Duodenal mucosa (tissue), 2 donors: ENCODE measurements around the gene MAP3K5.

Experiments used
- H3K27ac ChIP-seq: one replicate; pipeline ENCODE4 v1.7.0; 2013; ENCODE audit warnings: low read depth, low read length
- H3K27me3 ChIP-seq, 2 donors: one replicate each; pipeline ENCODE4 v1.7.0; 2013; ENCODE audit warnings: low read length in 2 of 2, control low read depth in 1 of 2; ENCODE audit not compliant: insufficient read depth in 2 of 2, control insufficient read depth in 1 of 2
- H3K36me3 ChIP-seq, 2 donors: one replicate each; pipeline ENCODE4 v1.7.0; 2013; ENCODE audit warnings: low read length in 2 of 2, control low read depth in 1 of 2; ENCODE audit not compliant: insufficient read depth in 2 of 2, control insufficient read depth in 1 of 2
- H3K4me1 ChIP-seq, 2 donors: one replicate each; pipeline ENCODE4 v1.7.0; 2013; ENCODE audit warnings: low read length in 2 of 2, control low read depth in 1 of 2; ENCODE audit not compliant: insufficient read depth in 2 of 2, control insufficient read depth in 1 of 2
- H3K4me3 ChIP-seq, 2 donors: one replicate each; pipeline ENCODE4 v1.7.0; 2013; ENCODE audit warnings: low read length in 2 of 2, low read depth in 1 of 2
- H3K9ac ChIP-seq, 2 donors: one replicate each; pipeline ENCODE4 v1.7.0; 2013; ENCODE audit warnings: low read length in 2 of 2, low read depth in 1 of 2
- H3K9me3 ChIP-seq, 2 donors: one replicate each; pipeline ENCODE4 v1.7.0; 2013; ENCODE audit warnings: low read length in 2 of 2, control low read depth in 1 of 2; ENCODE audit not compliant: control insufficient read depth in 1 of 2

The MAP3K5 gene

DNA sequence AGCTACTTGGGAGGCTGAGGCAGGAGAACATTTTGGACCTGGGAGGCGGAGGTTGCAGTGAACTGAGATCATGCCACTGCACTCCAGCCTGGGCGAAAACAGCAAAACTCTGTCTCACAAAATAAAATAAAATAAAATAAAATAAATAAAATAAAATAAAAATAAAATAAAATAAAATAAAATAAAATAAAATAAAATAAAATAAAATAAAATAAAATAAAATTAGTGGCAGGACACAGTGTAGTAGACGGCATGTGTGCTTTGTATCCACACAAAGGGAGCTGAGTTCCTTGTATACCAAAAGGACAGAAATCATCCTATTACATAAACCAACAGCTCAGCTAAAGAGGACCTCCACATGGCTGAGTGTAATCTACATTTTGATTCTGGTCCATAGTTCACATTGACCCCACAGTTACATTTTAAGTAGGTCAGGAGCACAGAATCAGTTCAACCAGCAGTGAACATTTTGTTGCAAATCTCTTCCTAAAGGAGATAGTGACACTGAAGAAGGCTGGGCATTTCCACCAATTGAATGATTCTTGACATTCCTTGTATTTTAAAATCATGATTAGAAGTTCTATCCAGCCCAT is 150.3 kb downstream of the MAP3K5 start:
- no peak overlapping the region for H3K4me3 ChIP-seq
- H3K27me3 ChIP-seq: no peaks in the 10 kb centered on the region
- H3K4me1 ChIP-seq: peaks cover 4 to 12% of the 10 kb centered on the region in 2 donors
- peaks cover 3 to 12% of the 10 kb centered on the region in 2 donors for H3K36me3 ChIP-seq
- H3K9ac ChIP-seq: no peak overlapping the region
- H3K9me3 ChIP-seq: no peaks in the 10 kb centered on the region
- H3K27ac ChIP-seq: no peak overlapping the region

- Histone ChIP-seq H3K27ac (no peak overlapping the region), H3K4me3 (no peak overlapping the region), H3K9ac (no peak overlapping the region), H3K9me3 (no peaks in the 10 kb centered on the region), H3K27me3 (no peaks in the 10 kb centered on the region), H3K4me1 (peaks cover 2 to 6% of the 10 kb centered on the region in 2 donors), H3K36me3 (peaks cover 9 to 15% of the 10 kb centered on the region in 2 donors)
Observed at GRCh38 chr6:136641166-136641565, 151.1 kb downstream of the MAP3K5 start.

GRCh38 chr6:136640132-136640915 is 152.0 kb downstream of the MAP3K5 start:
- Histone ChIP-seq H3K4me1 (peaks cover 2 to 6% of the 10 kb centered on the region in 2 donors), H3K4me3 (no peak overlapping the region), H3K9me3 (no peaks in the 10 kb centered on the region), H3K27ac (no peak overlapping the region), H3K9ac (no peak overlapping the region), H3K36me3 (peaks cover 12 to 15% of the 10 kb centered on the region in 2 donors), H3K27me3 (no peaks in the 10 kb centered on the region)

- H3K27me3 ChIP-seq: no peaks in the 10 kb centered on the region
- no peaks in the 10 kb centered on the region for H3K9me3 ChIP-seq
- H3K4me1 ChIP-seq: peaks cover 2 to 6% of the 10 kb centered on the region in 2 donors
- H3K27ac ChIP-seq: no peak overlapping the region
- H3K36me3 ChIP-seq: peaks cover 12 to 15% of the 10 kb centered on the region in 2 donors
- no peak overlapping the region for H3K4me3 ChIP-seq
- no peak overlapping the region for H3K9ac ChIP-seq
Observed at GRCh38 chr6:136639702-136640101, 152.6 kb downstream of the MAP3K5 start.

DNA sequence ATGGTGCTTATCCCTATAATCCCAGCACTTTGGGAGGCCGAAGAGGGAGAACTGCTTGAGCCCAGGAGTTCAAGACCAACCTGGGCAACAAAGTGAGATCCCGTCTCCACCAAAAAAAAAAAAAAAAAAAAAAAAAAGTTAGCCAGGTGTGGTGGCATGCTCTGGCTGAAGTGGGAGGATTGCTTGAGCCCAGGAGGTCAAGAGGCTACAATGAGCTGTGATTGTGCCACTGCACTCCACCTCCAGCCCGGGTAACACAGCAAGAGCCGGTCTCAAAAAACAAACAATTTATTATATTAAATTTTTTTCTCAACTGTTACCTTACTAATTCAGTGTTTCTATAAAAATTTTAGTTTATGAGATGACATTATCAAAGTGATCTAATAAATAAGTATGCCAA is 156.7 kb downstream of the MAP3K5 start:
- Histone ChIP-seq H3K9me3 (no peaks in the 10 kb centered on the region), H3K27me3 (no peaks in the 10 kb centered on the region), H3K27ac (no peak overlapping the region), H3K36me3 (peaks cover 14 to 15% of the 10 kb centered on the region in 2 donors), H3K4me1 (no peaks in the 10 kb centered on the region), H3K4me3 (no peak overlapping the region), H3K9ac (no peak overlapping the region)

DNA sequence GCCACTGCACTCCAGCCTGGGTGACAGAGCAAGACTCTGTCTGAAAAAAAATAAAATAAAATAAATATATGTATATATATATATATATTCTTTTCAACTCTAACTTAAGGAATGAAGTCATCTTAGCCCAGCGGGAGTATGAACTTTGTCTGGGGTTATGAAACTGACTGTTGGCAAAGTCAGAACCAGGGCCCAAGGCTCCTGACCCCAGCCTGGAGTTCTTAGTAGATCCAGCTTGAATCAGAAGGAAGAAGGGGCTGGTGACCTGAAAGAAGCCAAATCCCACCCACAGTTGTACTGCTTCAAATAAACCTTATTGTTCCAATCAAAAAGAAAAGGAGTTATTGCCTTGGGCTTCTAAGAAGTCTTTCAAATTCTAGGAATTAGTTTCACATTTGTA is 158.9 kb downstream of the MAP3K5 start:
- Histone ChIP-seq H3K36me3 (peaks cover 11 to 23% of the 10 kb centered on the region in 2 donors), H3K4me3 (no peak overlapping the region), H3K27me3 (no peaks in the 10 kb centered on the region), H3K4me1 (no peaks in the 10 kb centered on the region), H3K27ac (no peak overlapping the region), H3K9ac (no peak overlapping the region), H3K9me3 (no peaks in the 10 kb centered on the region)

DNA sequence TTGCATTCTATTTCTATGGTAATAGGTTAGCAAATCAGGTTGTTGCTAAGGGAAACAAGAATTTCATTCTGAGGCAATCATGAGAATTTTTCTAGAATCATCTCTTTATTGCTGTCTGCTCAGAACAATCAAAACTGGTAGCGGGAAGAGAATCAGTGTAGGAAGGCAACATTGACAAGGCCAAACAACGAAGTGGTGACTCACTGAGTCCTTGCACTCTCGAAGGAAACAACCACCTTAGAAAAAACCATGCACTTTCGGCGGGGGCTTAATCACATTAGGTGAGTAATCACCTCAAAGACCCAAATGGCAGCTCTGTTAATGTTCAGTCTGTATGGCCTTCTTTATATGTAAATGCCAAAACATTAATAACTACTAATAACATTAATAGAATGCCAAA is 163.3 kb downstream of the MAP3K5 start:
- Histone ChIP-seq H3K36me3 (peaks cover 0 to 11% of the 10 kb centered on the region in 2 donors), H3K27me3 (no peaks in the 10 kb centered on the region), H3K27ac (no peak overlapping the region), H3K9me3 (no peaks in the 10 kb centered on the region), H3K4me3 (no peak overlapping the region), H3K9ac (no peak overlapping the region), H3K4me1 (peaks cover 0 to 17% of the 10 kb centered on the region in 2 donors)

DNA sequence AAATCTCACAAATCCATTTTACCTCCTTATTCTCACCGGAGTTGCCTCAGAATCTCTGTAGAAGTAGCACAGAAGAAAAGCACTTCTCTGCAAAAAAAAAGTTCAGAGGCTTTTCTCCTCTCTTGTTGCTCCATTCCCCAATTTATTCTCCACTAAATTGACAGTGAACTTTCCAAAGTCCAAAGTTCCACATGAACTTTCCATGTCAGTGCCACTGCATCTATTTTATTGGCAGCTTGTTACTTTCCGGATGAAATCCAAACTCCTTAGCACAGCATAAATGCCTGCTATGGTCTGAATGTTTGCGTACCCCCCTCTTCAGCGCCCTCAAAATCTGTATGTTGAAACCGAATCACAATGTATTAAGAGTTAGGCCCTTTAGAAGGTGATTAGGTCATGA is 165.1 kb downstream of the MAP3K5 start:
- no peak overlapping the region for H3K4me3 ChIP-seq
- no peaks in the 10 kb centered on the region for H3K9me3 ChIP-seq
- H3K9ac ChIP-seq: no peak overlapping the region
- no peak overlapping the region for H3K27ac ChIP-seq
- H3K36me3 ChIP-seq: peaks cover 0 to 11% of the 10 kb centered on the region in 2 donors
- peaks cover 0 to 17% of the 10 kb centered on the region in 2 donors for H3K4me1 ChIP-seq
- no peaks in the 10 kb centered on the region for H3K27me3 ChIP-seq

DNA sequence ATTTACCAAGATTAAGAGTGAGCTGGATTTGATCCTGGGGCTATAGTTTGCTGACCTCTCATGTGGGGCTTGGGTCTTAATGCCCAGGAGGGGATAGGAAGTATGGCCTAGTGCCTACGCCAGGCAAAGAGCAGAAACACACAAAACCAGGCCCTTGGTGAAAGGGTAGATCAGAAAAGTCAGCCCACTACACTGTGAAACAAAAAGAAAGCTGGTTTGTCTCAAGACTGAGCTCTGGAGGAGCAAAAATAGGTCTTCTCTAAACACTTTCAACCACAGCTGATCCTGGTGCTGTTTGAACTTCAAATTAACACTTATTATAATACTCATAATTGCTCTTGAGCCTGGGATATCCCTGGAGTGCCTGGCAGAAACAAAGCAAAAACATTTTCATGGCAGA is 167.0 kb downstream of the MAP3K5 start:
- Histone ChIP-seq H3K4me3 (no peak overlapping the region), H3K4me1 (peaks cover 0 to 17% of the 10 kb centered on the region in 2 donors), H3K9me3 (no peaks in the 10 kb centered on the region), H3K27ac (no peak overlapping the region), H3K9ac (no peak overlapping the region), H3K36me3 (peaks cover 4 to 13% of the 10 kb centered on the region in 2 donors), H3K27me3 (no peaks in the 10 kb centered on the region)

DNA sequence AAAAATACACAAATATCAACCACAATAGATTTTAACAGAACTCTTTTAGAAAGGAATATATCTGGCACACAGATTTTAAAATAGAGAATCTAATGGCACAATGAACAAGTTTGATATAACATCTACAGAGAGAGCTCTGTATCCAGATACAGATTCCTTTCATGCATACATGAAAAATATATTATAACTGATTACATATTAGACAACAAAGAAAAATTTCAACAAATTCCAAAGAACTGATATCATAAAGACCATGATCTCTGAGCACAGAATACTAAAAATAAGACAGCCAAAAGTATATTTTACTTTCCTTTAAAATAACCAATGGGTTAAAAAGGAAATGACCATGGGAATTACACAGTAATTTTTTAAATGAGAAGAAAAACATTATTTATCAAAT is 167.9 kb downstream of the MAP3K5 start:
- no peak overlapping the region for H3K9ac ChIP-seq
- no peak overlapping the region for H3K4me3 ChIP-seq
- no peaks in the 10 kb centered on the region for H3K27me3 ChIP-seq
- H3K4me1 ChIP-seq: peaks cover 0 to 17% of the 10 kb centered on the region in 2 donors
- no peaks in the 10 kb centered on the region for H3K9me3 ChIP-seq
- no peak overlapping the region for H3K27ac ChIP-seq
- H3K36me3 ChIP-seq: peaks cover 4 to 7% of the 10 kb centered on the region in 2 donors
